GM19240 (cell line): ENCODE measurements around the gene KCNA1.
"Not testable (repeated sequence)": the region's sequence is repeated elsewhere in the genome, so short reads cannot be mapped to it uniquely, and the experiment has no call there.

Experiments used
- DNase-seq: peaks from one replicate; pipeline ENCODE4 v3.0.0; 2011; ENCODE audit warnings: low spot score; ENCODE audit not compliant: insufficient read length

Gene KCNA1

DNA sequence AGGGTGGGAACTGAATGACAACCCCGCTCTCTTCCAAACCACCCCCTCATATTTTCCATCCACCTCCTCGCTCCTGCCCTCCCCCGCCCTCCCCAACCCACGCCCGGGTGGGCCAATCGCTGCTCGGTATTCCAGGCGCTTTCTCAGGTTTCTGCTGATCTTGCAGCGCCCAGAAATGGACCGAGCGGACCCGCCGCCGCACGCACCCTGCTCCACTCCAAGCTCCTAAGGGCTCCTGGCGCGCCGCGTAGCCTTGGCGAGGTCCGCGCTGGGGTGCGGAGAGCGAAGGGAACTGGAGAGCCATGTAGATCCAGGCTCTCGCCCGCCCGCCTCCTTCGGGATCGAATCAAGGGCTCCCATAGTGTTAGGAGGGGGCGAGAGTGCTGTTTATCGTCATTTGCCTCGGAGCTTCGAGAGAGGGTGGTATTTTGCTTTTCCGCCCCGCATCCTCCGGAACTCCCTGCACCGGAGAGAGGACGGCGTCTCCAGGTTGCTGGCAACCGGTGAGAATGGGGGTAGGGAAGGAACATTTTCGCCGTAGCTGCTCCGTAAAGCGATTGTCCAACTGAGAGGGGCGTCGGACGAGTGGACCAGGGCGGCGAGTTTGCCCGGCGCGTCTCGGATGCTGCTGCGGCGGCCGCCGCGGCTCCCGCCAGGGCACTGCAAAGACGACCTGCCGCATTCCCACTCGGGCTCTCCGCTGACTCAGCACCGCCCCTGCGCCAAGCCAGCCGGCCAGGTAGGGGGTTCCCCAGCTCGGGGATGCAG, at the start of gene KCNA1:
TSS of gene KCNA1 (plus strand) at position 172 of the 768 bp plus-strand sequence. CDS start 1,474 bp downstream, outside the sequence.
- DNase-seq = no peak

DNA sequence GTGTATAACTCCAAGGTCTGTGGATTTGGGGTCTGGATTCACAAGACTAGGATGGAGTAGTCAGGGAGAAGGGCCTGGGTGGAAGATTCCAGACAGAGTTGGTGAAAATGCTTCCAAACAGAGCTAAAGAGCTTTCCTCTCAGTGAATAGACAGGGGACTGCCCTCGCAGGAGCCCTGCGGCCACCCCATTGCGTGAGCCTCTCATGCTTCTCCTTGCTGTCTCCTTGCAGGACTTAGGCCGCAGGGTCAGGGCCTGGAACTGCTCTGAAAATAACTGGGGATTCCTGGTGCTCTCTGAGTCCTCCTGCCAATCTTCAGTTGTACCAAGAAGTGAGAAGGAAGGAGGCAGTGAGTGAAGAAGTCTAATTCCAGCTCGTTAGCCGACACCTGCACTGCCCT, 49.0 kb upstream of the KCNA1 start:
- DNase-seq = no peak

DNA sequence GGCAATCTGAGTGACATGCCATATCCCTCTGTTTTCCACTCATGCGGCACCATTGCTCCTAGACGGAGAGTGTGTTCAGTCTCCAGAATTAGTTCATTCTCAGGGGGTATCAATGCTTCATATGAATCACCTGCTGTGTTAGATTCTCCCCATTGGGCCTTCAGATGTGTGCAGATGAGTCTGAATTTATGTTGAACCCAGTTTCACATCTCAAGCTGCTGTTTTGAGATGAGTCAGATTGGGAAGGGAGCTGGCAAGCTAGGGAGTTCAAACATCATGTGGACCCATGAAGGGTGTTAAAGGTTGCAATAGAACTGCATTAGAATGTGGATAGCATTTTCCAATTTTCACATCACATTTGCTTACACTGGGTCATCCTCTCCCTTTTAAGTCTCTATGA, 46.9 kb upstream of the KCNA1 start:
- no peak for DNase-seq

DNA sequence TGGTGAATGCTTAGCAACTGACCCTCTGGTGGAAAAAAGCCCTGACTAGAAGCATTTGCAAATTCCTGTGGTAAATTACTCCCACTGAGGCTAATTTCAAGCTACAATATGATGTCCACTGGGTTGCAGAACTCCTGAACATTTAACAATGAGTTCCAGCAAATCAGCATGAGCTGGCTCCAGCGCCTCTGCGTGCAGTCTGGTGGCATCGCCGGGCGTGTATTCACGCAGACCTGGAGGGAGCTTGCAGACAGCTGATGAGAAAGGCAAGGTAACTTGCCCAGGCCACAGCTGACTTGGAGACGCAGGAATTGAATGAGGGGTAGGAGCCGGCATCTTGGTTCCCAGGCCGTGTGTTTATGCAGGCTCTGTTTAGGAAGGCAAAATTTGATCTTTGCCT, 45.1 kb upstream of the KCNA1 start:
- DNase-seq = no peak

DNA sequence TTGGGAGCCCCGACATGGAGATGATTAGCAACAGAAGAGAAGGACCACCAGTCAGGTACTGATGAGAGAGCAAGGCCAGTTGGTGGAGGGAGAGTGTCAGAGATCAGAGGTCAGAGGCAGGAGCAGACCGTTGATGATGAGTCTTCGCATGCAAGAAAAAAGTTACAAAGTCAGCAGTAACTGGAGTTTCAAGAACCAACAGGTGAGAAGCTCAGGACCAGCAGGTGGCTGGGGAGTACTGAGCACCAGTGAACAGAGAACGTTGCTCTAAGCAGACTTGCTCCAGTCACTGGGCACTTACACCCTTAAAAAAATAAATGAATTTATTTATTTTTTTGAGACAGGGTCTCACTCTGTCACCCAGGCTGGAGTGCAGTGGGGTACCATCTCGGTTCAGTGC, 44.5 kb upstream of the KCNA1 start:
- no peak for DNase-seq

DNA sequence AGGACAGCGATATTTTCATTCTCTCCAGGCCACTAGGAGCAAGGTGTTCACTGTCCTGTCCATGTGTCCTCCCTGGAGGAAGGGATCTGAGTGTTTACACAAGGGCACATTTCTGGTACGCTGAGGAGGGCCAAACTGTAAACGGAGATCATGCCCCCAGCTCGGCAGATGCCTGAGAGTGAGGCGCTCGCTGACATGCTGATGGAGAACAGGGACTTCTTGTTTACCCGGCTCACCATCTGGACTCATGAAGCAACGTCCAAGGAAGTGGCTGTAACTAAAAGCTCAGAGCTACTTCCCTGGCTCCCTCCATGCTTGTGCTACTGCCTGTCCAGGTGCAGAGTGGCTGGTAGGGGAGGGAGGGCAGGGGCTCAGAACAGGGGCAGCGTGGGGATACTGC, 43.4 kb upstream of the KCNA1 start:
- no peak for DNase-seq

DNA sequence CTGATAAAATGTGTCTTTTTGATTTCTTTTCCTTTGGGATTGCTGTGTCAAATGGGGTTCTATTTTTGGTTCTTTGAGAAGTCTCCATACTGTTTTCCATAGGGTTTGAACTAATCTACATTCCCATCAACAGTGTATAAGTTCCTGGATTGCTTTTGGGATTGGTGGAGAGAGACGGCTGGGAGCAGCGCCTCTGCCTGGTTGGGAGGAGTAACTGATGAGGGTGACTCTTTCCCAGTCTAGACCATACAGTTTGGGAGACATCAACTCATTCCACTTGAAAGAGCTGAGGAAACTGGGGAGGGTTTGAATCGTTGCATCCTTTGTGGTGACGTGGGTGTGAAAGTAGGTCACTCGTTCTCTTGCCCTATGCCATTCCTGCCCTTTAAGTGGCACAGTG, 42.3 kb upstream of the KCNA1 start:
- DNase-seq = no peak

DNA sequence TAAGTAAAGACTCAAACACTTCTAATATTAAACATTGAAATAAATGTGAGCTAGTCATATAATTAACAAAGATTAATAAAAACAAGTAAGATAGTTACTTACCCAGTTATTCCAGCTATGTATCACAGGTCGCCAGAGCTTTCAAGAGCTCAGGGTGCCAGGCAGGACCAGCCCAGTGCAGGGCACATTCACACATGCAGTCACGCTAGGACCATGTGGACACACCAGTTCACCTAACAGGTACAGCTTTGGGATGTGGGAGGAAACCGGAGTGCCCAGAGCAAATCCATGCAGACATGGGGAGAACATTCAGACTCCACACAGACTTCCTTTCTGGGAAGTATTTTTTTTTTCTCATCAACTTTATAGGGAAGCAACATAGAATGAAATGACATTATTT, 39.3 kb upstream of the KCNA1 start:
- no peak for DNase-seq

DNA sequence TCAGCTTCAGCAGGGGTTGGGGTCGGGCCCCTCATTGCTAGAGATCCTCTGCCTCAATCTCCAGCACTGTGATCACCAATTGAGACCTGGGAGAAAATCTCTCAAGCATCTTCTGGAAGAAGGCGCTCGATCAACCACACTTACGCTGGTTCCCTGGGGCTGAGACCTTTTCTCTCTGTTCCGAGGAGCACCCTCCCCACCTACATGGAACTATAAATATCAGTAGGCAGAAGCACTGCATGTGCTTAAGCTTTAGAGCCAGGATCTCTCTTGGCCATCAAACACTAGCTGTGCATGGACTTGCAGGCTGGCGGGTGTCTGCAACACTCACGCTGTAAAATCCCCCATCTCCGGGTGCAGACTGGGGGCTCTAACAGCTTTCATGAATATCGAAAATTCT, 38.2 kb upstream of the KCNA1 start:
- no peak for DNase-seq

DNA sequence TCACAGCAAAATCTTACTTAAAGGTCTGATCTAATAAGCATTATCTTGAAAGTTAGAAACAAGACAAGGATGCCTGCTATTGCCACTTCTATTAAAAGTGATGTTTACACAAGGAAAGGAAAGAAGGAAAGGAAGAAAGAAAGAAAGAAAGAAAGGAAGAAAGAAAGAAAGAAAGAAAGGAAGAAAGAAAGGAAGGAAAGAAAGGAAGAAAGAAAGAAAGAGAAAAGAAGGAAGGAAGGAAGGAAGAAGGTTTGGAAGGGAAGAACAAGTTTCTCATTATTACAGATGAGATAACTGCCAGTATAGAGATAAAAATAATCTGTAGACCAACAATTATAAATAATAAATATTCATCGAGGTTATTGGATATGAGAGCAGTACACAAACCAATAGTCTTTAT, 35.8 kb upstream of the KCNA1 start:
- DNase-seq = no peak

DNA sequence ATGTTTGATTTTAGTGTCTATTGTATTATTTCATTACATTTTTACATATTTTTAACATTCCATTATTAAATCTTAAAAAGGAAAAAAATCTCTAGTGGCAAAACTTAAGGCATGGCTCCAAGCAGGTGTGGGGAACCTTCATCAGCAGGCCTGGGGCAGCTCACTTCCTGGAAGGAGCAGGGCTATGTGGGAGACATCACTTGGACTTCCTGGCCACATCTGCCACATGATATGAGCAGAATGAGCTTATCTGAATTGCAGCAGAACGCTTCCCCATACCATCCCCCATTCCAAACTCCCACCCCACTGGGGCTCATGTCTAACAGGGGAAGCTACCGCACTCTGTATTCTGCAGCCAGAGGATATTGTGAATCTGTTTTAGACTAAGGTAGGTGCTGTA, 35.0 kb upstream of the KCNA1 start:
- DNase-seq = no peak

DNA sequence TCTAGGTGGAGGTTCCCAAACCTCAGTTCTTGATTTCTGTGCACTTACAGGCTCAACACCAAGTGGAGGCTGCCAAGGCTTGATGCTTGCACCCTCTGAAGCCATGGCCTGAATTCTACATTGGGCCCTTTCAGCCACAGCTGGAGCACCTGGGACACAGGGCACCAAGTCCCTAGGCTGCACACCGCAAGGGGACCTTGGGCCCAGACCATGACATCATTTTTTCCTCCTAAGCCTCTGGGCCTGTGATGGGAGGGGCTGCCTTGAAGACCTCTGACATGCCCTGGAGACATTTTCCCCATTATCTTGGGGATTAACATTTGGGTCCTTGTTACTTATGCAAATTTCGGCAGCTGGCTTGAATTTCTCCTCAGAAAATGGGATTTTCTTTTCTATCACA, 30.2 kb upstream of the KCNA1 start:
- DNase-seq = not testable (repeated sequence)

DNA sequence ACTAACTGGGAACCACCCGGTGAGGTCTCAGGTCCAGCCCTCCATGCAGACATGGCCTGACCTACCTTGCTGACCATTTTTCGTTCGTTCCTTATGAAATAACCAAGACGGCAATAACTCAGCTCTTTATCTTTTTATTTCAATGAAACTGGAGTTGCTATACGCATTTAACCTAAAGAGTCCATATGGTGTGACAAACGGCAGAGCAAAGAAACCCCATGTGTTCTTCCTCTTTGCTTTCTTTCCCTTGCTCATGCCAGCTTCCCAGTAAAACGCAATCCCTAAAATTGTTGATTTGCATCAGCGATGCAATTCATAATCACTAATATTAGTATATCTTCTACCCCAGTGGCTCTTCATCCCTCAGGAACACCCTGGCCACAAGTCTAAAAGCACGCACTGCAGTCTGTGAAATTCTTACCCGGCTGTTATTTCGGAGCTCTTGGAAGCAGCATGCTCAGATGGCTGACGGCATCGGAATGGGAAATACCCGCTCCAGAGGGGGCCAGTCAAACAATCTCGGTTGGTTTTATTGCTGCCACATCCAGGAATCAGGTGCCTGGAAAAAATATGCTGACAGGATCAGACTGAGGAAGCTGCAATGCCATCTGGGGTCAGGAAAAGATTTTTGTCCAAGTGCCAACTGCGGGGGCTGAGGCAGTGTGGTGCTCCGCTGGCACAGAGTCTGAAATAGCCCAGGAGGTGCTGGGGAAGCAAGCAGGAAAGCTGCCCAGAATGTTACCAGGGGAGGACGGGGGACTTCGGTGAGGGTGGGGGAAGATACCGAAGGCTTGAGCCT, 28.2 kb upstream of the KCNA1 start:
- DNase-seq = no peak

DNA sequence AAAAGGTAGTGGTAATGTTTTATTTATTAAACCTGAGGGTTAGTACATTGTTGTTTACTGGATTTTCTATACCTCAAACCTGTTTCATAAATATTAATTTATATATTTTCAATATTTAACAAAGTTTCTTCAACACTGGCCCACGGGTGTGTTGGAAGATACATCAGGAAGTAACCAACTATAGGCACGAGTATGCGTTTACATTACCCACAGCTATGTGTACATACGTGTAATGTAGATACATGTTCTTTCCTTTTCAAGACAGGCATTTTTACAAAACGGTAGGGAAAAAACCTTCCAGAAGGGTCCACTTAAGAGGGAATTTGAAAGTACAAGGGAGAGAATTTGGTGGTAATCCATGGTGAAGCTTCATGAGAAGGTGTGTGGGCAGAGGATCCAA, 17.8 kb upstream of the KCNA1 start:
- DNase-seq = no peak

DNA sequence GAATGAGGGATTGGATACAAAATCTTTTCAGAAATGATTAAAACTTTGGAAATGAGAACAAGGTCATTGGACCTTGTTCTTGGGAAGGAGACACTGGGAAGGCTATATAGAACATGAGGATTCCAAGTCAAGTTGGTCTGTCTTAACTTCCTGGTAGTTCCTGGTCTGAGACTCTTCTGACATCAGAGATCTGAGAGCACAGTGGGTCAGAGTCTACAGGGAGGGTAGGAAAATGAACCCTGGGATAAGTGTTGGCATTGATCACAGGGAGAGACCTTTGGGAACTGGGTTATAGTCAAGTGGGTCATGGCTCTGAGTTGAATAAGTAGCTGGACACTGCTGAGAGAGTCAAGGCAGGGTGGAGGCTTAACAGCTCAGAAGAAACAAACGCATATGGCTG, 17.3 kb upstream of the KCNA1 start:
- DNase-seq = no peak

DNA sequence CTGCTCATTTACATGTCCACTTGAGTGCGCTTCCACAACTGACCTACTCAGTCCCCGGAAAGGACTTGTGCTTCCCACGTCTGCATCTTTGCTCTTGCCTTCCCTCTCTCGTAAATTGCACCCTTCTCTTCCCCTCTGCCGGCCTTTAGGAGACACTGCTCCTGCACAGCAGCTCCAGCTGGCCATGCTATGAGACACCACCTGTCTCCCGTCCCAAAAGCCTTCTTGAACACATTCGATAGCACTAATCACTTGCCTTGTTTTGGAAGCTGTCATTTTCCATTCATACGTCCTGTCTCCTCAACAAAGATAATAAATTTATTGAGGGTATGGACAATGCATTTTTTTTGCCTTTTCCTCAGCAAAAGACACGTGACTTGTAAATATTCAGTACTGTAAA, 15.7 kb upstream of the KCNA1 start:
- no peak for DNase-seq

DNA sequence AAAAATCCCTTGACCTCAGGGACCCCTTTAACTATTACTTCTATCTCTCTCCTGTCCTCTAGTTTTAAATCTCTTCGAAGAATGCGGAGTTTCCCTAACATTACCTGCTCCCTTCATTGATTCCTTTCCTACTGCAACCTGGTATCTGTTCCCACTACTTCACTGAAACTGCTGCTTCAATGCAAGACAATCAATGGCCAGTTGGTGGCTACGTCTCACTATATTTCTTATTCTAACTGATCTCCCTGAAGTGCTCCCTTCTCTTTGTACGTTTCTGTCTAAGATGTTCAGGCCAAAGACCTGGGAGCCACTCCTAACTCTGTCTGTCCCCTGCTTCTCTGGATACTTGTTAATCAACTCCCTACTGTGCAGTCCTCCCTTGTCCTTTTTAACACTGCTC, 10.3 kb upstream of the KCNA1 start:
- DNase-seq = no peak

DNA sequence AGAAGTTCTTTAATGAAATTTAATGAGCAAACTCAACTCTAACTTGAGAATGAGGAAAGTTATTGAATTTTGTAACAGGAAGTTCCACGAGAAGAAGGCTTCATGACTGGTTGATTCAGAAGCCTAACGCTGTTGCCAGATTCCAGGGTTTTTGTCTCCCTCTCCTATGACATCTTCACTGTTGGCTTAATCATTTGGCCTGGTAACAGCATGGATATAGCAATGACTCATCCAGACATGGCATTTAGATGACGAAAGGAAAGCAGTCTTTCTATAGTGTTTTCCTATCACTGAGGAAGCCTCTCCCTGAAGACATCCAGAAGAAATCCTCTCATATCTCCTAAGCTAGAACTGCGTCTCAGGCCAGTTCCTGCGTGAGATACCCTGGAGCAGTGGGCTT, 9.4 kb upstream of the KCNA1 start:
- DNase-seq = no peak

DNA sequence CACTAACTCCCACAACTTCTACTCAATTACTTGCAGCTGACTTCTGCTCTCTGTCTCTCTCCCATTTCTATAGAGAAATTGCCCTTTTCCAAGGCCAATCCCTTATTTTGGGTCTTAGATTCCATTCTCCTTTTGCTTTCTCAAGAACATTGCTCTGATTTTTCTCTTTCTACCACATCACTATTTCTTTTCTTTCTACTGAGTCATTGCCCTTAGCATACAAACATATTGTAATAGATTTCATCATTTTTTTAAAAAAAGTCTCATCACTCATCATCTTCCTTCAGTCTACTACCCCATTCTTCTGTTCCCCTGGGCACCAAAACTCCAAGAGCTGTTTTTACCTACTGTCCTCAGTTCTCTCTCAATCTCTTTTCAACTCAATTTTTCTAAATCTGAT, 4.4 kb upstream of the KCNA1 start:
- no peak for DNase-seq

DNA sequence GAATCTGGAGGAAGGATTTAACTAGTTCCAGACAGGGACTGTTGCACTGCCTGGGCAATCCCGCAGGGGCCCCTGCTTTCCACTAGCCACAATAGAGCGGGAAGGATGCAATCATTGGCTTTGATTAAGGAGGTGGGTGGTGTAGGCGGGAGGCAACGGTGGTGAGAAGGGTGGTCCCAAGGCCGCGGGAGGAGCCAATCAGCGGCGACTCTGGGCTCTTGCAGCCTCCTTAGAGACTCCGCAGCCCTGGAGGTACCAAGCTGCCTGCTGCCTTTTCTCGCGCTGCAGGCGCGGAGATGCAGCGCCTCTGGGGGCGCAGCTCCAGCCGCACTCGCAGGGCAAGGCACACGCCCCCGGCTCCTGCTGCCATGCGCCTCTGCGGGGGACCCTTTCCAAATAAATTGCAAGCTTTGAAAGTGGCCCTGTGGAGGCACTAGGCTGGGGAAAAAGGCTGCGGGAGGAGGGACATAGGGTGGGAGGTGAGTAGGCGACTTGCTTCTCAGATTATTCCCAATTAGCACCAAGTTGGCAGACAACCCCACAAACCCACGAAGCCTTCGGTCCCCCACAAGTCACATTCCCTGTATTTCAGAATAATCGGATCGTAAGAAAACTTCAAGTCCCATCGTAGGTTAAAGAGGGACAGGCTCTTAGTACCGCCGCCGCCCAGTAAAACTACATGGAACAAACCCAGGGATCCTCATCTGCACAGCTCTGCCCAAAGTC, 858 bp upstream of the KCNA1 start:
- no peak for DNase-seq

DNA sequence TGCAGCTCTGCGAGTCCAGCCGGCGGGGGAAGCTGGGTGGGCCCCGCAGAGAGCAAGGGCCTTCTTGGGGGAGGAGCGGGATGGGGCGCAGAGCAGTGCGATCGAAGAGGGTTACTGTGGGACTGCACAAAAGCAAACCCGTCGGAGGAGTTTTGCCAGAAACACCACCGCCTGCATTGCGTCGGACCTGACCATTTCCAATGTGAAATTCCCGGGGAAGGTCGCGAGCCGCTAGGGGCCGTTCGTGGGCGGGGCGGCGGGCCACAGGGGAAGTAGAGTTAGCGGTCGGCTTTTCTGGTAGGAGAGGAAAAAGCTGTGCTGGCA, 333 bp upstream of the KCNA1 start:
- no peak for DNase-seq

DNA sequence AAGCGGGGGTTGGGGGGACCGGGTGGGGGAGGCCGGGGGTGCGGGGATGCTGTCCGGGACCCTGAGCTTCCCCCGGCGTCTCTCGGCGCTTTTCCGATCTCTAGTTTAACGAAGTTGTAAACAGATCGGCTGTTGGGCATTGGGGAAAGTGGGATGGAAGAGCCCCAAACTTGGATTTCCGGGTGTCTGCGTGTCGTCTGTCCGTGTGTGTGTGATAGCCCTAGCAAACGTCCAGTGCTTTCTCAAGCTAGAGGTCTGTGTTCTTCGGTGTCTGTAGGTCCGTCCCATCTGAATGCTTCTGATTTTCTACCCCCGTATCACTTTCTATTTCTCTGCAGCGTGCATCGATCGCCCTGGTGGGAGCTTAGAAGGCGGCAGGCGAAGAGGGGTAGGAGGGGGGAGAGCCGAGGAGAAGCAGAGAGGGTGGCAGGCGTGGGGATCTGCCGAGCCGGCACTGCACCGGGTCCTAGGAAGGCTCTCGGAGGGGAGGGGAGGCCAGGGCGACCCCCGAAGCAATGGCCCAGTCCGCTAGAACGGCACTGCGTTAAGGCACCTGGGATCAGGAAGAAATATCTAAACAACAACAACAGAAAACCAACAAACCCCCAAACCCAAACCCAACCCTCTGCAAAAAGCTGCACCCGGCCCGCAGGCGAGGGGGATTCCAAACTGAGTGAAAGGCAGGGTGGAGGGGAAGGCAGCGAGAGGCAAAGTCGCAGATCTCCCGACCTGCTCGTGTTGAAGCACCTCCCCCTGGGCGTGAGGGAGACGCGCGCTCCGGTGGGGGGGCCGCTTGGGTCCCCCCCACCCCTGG, 1.0 kb downstream of the KCNA1 start:
- DNase-seq = no peak
